HT-29 (cell line): Measurements from ENCODE around the gene AASDHPPT. TPM values are rescaled to one million over a fixed set of nuclear protein-coding genes. Genes with fewer than 3 reads are reported as not detected.

Source experiments
- DNase-seq: peaks from one replicate; pipeline ENCODE4 v3.0.0-alpha.2; 2015; ENCODE audit warnings: low spot score
- total RNA-seq: library from RNA; depleted of rRNA; stranded (reverse); fragments of >200 nt; shearing (Covaris generic); gene quantifications from 2 replicates; pipeline ENCODE4 v1.2.3, GENCODE V29; 2014

The AASDHPPT gene
- total RNA-seq, 1 experiment from 2014 or later: 29.7 TPM

DNA sequence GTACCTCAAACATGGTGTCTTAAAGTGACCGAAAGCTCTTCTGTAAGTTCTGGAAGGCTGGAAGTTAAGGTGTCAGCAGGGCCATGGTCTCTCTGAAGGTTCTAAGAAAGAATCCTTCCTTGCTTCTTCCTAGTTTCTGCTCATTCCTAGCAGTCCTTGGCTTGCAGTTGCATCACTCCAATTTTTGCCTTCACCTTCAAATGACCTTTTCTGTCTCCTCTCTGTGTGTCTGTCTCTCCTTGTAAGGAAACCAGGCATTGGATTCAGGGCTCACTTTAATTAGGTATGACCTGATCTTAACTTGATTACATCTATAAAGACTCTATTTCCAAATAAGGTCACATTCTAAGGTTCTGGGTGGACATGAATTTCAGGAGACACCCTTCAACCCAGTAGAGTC lies 8.7 kb downstream of the AASDHPPT start:
- no peak for DNase-seq

DNA sequence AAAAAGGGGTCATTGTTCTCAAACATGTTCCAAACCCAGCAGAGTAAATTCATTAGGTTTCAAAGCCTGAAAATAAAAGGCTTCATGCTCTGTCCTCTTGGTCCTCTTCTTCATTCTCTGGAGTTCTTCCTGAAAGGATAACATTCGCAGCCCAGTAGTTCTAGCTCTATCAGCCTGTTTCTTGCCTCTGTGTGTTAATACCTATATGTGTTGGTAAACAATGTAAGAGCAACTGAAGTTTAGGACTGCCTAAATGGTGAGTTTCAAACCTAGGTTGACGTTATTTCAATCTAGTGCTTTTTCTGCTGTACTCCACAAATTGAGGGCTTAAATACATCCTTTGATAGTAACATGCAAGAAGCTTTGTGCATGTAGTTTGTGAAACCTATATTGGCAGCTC lies 9.4 kb downstream of the AASDHPPT start:
- DNase-seq: no peak

DNA sequence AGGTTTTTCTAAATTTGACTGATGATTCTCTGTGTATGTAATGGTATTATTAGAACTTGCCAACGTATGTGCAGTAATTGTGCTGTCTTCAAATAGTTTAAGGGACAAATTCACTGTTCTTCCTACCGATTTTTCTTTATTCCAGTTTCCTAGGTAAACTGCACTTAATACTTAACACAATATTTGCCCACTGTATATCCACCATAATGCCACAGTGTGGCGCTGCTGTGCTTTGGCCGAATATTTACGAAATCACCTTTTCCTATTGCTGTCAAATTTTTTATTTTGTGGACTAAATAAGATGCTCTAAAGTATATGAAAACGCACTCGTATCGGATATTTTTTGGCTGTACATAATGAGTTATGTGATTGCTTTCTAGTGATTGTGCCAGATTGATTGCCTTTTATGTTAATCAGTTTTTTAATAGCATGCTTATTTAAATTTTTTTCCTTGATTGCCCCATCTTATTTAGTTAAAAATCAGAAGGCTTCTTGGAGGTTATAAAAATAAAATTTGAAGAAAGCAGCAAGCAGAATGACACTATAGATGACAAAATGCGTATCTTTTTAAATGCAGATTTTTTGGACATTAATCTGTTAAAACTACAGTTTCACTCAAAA lies 10.5 kb downstream of the AASDHPPT start:
- DNase-seq: peak; percentile 83

DNA sequence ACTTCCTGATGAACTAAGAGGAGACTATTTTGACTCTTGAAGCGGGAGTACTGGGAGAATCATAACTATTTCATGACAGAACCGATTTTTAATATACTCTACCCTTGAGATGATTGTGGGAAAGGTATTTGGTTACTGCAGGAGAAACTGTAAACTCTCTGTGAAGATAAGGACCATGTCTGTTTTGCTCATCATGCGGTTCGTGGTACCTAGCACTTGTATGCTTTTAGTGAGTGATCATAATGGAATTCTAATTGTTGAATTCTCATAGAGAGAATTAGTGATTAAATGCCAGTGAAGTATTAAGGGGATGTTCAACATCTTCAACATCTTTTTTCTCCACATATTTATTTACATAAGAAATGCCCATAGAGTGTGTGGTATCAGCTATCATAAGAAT lies 11.4 kb downstream of the AASDHPPT start:
- DNase-seq: no peak

DNA sequence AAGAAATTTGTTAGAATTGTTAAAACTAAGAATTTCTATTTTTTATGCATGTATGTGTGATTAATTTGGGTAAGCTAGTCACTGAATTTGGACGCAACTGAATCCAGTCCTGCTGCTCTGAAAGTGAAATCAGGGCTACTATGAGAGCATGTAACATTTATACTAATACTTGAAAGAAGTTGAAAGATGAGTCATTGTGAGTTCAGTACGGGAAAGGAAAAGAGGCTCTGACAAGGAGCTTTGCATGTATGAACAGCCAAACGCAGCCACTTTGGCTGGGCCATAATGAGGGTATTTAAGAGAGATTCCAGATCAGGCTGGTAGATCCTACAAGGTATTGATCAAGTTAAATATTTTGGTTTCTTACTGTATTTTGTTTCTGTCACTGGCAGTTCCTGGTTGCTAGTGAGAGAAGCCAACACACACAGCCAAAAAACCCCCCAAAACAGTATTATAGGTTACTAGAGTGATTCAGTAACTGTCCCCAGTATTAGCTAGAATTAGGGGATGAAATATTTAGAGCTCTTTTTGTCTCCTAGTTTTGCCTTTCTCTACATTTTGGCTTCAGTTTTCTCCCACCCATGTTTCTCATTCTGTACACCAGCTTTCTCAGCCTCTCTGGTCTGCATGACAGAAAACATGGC lies 14.1 kb downstream of the AASDHPPT start:
- DNase-seq: no peak

DNA sequence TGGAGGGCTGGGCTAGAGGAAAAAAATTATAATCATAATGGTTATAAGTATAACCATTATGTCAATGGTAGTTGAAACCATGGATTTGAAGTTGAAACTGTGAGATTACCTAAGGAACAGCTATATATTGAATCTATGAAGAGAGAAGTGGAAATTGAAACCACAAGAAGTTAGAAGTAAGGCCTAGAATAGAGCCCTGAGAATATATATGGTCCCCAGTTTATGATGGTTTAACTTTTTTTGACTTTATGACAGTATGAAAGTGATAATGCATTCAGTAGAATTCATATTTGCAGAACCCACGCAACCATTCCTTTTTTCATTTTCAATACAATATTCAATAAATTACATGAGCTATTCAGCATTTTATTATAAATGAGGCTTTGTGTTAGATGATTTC lies 15.0 kb downstream of the AASDHPPT start:
- DNase-seq: no peak

DNA sequence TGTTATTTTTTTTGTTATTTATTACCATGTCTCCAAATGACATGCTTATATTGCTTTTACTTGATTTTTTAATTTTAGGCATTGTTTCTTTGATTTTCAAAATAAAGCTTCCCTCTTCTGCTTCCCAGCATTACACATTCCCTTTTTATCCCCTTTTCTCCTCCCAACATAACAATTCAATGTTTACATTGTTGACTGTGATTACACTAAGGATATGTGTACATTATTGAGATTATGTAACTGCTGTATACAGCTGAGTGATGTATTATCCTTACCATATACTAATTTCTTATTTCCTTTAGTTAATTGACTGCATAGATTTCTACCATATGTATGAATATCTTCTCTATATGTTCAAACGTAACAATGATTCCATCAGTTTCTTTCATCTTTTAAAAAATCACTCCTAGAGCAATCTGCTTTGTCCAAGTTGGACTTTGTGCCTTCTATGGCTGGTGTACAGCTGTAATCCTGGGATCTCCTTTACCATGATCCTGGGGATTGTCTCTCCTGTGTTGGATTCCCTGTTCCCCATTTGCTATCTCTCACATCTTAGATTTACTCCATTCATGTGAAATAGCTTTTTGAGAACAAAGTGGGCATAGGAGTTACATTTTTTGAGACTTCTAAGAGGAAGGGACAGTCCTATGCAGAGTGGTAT lies 21.6 kb downstream of the AASDHPPT start:
- DNase-seq: no peak

DNA sequence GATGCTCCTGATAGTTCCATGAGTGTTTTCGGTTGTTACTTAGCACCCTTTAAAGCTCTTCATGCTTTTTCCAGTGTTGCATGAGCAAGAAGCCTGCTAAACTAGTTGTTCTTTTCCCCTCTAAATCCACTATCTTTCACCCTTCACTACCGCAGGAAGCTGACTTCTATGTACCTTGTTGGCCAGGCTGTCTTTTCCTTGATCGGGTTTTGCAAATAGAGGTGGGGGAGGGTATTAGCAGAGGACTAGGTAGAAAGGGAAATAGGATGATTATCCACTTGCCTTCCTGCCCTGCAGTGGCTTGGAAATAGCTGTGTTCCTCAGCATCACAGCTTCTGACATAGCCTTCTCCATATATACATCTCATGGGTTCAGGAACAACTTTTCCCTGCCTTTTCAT lies 23.9 kb downstream of the AASDHPPT start:
- no peak for DNase-seq

DNA sequence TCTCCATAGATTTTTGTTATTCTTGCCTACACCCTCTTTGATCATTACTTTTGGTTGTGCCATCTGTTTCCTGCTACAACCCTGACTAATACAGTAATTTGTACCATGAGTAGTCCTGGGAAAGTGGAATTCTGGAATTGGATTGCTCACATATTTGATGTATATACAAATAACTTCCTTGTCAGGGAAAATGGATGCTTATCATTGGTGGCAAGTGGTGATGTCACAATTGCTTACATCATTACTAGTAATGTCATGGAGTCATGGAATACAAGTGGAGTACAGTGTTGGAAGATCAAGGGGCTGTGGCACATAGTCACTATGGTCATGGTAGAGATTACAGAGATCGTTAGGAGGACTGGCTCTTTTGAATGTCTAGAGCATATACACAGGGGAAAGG lies 24.4 kb downstream of the AASDHPPT start:
- DNase-seq: no peak

DNA sequence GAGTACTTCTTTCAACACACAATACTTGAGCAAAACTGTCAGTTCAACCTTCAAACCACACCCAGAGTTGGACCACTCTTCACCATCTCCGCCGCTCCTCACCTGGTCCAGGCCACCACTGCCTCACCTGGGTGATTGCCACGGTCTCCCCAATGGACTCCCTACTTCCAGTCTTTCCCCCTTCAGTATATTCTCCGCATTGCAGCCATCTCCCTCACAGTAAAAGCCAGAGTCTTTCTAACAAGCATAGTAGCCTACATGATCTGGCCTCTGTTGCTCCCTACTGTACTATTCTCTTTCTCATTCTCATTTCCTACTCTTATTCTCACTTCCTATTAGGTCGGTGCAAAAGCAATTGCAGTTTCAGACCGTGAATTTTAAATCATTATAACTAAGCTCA lies 28.5 kb downstream of the AASDHPPT start:
- DNase-seq: no peak

DNA sequence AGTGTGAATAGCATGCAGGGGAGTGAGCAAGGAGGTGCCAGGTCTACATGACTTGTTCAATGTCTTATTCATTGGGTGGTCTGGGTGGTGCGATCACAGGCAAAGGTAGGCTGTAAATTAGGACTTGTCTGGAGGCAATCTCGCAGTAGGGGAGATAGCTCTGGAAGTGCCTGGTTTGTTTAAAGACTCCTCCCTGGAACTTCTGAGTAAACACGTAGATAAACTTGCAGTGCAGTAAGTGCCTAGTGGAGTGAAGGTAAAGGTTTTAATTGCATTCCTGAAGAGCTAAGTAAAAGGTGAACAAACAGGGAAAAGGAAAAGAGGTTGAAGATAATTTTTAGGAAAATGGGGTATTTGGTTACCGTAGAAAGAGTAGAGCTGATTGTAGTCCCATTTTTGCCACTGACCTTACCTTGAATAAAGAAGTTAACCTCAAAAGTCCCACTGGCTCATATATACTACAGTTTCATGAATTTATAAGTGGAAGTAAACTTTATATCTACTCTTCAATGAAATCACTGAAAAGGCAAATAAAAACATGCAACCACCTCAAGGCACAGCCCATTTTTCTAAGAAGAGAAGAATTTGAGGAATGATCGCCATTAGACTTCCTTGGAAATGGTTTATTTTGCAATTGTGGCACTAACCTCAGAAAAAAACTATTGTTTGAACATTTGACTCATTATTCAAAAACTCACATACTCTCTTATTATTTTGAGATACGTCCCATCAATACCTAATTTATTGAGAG lies 44.3 kb downstream of the AASDHPPT start:
- DNase-seq: no peak

DNA sequence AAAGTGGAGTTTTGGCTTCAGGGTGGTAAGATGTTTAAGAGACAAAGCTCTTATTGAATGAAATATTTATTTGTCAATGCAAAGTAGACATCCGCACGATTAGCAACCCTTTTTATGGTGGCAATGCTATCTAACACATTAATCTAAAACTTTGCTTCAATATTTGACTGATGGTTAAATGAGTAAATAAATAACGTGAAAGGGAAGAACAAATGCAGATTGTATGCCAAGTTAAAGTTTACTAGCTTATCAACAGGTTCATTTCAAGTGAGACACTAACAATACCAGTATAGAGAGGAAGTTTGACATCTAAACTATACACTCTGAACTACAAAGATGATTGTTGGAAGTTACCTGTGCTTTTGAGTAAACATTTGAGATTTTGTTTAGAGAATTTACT lies 50.1 kb downstream of the AASDHPPT start:
- DNase-seq: peak; percentile 22

DNA sequence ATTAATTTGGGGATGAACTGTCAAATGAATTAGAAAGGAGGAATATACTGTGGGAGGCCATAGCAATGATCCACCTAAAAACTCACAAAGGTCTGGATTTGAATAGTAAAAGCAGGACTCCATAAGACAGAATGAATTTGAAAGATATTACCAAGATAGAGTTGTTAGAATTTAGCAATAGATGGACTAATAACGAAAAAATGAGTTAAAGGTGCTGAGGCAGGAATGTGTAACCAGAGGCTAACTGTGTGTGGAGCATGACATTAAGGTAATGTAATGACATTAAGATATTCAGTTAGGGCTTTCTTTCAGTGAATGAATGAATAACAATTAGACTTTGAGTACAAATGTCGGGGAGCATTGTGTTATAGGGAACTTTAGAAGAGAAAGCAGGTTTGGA lies 51.3 kb downstream of the AASDHPPT start:
- DNase-seq: no peak

DNA sequence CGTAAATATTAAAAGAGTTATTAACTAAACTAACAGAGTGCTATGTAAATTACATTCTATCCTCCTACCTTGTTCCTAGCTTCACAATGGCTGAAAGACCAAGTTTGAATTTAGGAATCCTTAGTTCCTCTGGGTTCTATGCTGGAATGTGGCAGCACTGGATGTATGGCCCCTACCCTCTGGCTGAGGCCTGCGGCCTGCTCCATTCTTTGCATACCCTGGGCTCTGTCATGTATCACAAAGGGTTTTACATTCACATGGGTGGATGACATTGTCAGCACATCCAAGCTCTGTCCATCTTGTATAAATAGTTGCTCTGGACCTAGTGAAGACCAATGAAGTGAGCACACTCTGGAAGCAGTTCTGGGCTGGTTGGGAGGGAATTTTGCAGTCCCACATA lies 54.5 kb downstream of the AASDHPPT start:
- DNase-seq: no peak

DNA sequence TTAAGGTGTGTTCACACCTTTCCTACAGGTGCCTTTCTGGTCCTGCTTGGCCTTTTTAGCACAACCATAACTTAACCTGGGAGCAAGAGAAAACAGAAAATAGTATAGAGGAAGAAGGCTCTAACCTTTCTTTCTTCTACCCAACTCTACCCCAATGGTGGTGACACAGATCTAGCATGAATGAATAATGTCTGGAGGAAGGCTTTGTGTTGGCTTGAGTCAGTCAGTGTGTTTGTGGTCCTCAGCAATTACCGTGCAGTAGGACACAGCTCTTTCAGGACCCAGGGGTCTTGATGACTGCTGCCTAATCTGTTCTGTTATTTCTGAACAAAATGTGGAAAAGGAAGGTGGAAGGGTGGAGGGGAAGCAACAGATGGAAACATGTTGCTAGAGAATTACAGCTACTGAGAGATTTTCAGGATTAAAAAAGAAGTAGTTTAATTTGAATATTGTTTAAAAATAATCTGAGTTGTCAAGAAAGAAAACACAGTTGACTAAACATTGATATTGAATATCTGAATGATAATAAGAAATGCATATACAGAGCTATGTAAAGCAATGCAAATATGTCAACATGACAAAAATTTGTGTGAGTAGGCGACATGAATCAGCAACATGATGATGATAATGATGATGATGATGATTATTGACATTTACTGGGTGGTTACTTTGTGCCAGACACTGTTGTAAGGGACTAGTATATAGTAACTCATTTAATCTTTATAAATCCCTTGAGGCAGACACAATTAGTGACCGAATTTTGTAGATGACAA lies 55.3 kb downstream of the AASDHPPT start:
- DNase-seq: no peak

DNA sequence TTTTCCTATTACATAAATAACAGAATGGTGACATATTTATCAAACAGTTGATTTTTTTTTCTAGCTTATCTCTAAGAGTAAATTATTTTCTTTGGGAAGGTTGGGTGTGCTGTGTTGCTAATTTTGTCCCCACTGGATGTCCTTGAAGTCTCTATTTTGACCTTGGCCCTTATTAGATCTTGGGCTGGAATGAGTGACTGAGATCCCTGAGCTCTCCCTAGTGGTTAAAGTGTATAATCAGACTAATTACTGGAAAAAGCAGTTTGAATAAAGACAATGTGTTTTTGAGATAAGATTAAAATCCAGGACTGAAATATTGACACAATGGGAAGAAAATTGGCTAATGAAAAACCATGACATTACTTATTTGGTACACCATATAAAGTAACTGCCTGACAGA lies 56.1 kb downstream of the AASDHPPT start:
- DNase-seq: no peak

DNA sequence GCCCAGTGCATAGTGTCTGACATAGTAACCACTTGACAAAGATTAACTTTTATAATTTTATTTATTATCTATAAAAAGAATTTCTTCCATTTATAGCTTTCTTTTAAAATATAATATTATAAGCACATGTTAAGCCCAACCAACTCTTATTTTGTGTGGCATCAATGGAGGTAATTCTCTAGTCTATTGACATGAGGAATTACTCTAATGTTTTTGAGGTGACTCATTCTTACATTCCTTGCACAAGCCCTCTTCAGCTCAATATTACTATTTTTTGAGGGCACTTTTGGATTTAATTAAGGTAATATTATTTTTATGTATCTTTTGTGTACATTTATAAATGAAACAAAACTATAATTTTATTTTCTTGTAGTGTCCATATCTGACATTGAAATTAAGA lies 59.6 kb downstream of the AASDHPPT start:
- no peak for DNase-seq

DNA sequence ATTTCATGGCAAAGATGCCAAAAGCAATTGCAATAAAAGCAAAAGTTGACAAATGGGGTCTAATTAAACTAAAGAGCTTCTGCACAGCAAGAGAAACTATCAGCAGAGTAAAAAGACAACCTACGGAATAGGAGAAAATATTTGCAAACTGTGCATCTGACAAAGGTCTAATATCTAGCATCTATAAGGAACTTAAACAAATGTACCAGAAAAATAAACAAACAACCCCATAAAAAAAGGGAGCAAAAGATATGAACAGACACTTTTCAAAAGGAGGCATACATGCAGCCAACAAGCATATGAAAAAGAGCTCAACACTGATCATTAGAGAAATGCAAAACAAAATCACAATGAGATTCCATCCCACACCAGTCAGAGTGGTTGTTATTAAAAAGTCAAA lies 60.3 kb downstream of the AASDHPPT start:
- no peak for DNase-seq
